A549 (cell line): Measurements from ENCODE around the gene FNIP1. TPM values are rescaled to one million over a fixed set of nuclear protein-coding genes. Genes with fewer than 3 reads are reported as not detected.

Experiments used
- ATAC-seq, 2 experiments: fragments of 200-7000 bp in 1 of 2; fragments of >200 bp in 1 of 2; cut with Nextera tagmentation in 1 of 2; cut with Tn5 transposase in 1 of 2; 3 replicates each; pipeline versions ENCODE4 v1.8.0 to v1.9.1; 2018 to 2020; ENCODE audit warnings: mild to moderate bottlenecking in 1 of 2, moderate library complexity in 1 of 2
- CTCF ChIA-PET: fragments of 300-600 bp; sonication (Branson Sonifier 250); formaldehyde crosslinking; extraction: SDS; loops from one replicate; lab custom pipeline; 2021; ENCODE audit warnings: antibody characterized with exemption, inconsistent platforms; lab: Yijun Ruan, JAX
- POLR2A ChIA-PET: fragments of 350-600 bp; formaldehyde crosslinking; extraction: SDS; loops from one replicate; lab custom pipeline; 2021; ENCODE audit warnings: antibody characterized with exemption, inconsistent platforms; lab: Yijun Ruan, JAX
- DNase-seq, 2 experiments: peaks; one replicate each; pipeline versions ENCODE4 v3.0.0 to v3.0.0-alpha.2; 2011 to 2016; ENCODE audit warnings: low read depth in 1 of 2, low spot score in 1 of 2
- FAIRE-seq: peaks from 2 replicates; lab custom pipeline; 2011; peaks lifted over from hg19 to GRCh38; lab: Jason Lieb, UNC
- H3K27ac ChIP-seq, 2 experiments: fragments of >200 bp; sonication (Bioruptor Twin); formaldehyde crosslinking; 3 replicates each; pipeline ENCODE4 v1.5.1; 2016 to 2017
- H3K4me1 ChIP-seq: fragments of >200 bp; sonication (Bioruptor Twin); formaldehyde crosslinking; 3 replicates; pipeline ENCODE4 v1.6.1; 2016
- H3K4me2 ChIP-seq: fragments of >200 bp; sonication (Bioruptor Twin); formaldehyde crosslinking; 3 replicates; pipeline ENCODE4 v1.6.1; 2016
- H3K4me3 ChIP-seq: fragments of >200 bp; sonication (Bioruptor Twin); formaldehyde crosslinking; 3 replicates; pipeline ENCODE4 v1.5.1; 2016
- H3K9me3 ChIP-seq: fragments of >200 bp; sonication (Bioruptor Twin); formaldehyde crosslinking; 3 replicates; pipeline ENCODE4 v1.6.1; 2016
- CHD4 ChIP-seq: fragments of 200-600 bp; sonication (generic); IDR thresholded peaks from 2 replicates; pipeline ENCODE4 v1.6.1; 2016; ENCODE audit warnings: antibody characterized with exemption, mild to moderate bottlenecking, borderline replicate concordance
- EP300 ChIP-seq, 2 experiments: fragments of >200 bp; sonication (Bioruptor Twin); formaldehyde crosslinking; IDR thresholded peaks; 2 replicates in 1 of 2; 3 replicates in 1 of 2; pipeline ENCODE4 v1.6.1; 2016 to 2017
- JUNB ChIP-seq: fragments of >200 bp; sonication (Bioruptor Twin); formaldehyde crosslinking; IDR thresholded peaks from 2 replicates; pipeline ENCODE4 v1.6.1; 2016
- KDM1A ChIP-seq: fragments of 200-600 bp; sonication (generic); IDR thresholded peaks from 2 replicates; pipeline ENCODE4 v1.6.1; 2016; ENCODE audit warnings: low read depth, mild to moderate bottlenecking
- MAFK ChIP-seq: fragments of 450-650 bp; IDR thresholded peaks from 2 replicates; pipeline ENCODE4 v1.6.1; 2014; ENCODE audit not compliant: partially characterized antibody
- MAZ ChIP-seq: fragments of 150-350 bp; IDR thresholded peaks from 2 replicates; pipeline ENCODE4 v1.6.1; 2014; ENCODE audit warnings: antibody characterized with exemption, low read depth, low read length, borderline replicate concordance
- NFE2L2 ChIP-seq: fragments of 150-350 bp; conservative IDR thresholded peaks from 2 replicates; pipeline ENCODE4 v1.6.1; 2014; ENCODE audit warnings: low read length
- RAD21 ChIP-seq, 2 experiments: fragments of >200 bp in 1 of 2; sonication (Bioruptor Twin) in 1 of 2; formaldehyde crosslinking in 1 of 2; IDR thresholded peaks in 1 of 2; conservative IDR thresholded peaks in 1 of 2; 2 replicates in 1 of 2; 3 replicates in 1 of 2; pipeline ENCODE4 v1.6.1; 2012 to 2018; ENCODE audit warnings: inconsistent platforms in 1 of 2
- RFX5 ChIP-seq: fragments of 450-650 bp; IDR thresholded peaks from 2 replicates; pipeline ENCODE4 v1.7.1; 2014; ENCODE audit warnings: antibody characterized with exemption, mild to moderate bottlenecking, moderate library complexity
- TFCP2L1 ChIP-seq: fragments of 250-450 bp; sonication (Bioruptor Pico); IDR thresholded peaks from 2 replicates; pipeline ENCODE4 v1.5.0; 2021; ENCODE audit warnings: mild to moderate bottlenecking
- ZC3H11A ChIP-seq: fragments of 450-650 bp; IDR thresholded peaks from 2 replicates; pipeline ENCODE4 v1.6.1; 2014; ENCODE audit warnings: antibody characterized with exemption, mild to moderate bottlenecking
- WGBS: methylation state at CpG from one replicate; pipeline ENCODE4 v1.1.6; 2017; ENCODE audit errors: missing lambda C conversion rate; 5-methylcytosine and 5-hydroxymethylcytosine counted together
- polyA plus RNA-seq, 4 experiments: library from polyadenylated mRNA; depleted of rRNA in 3 of 4; stranded (reverse); fragments of >200 nt; fragmentation: RNase III in 1 of 4; extraction: RNeasy Plus Mini Kit Qiagen cat#74134 plus additional on column Dnase treatment in 1 of 4; gene quantifications; 2 replicates in 3 of 4; 3 replicates in 1 of 4; pipeline ENCODE4 v1.2.3, GENCODE V29; 2011 to 2017
- TF ChIP-seq, protein P1 (sequence below): IDR thresholded peaks from 2 replicates; pipeline ENCODE4 v1.6.1; 2012
- TF ChIP-seq, protein P2 (sequence below): fragments of >200 bp; sonication (Bioruptor Twin); formaldehyde crosslinking; IDR thresholded peaks from 3 replicates; pipeline ENCODE4 v1.5.1; 2016
- TF ChIP-seq, protein P3 (sequence below): fragments of 250-450 bp; sonication (Bioruptor Pico); IDR thresholded peaks from 2 replicates; pipeline ENCODE4 v1.5.0; 2021; ENCODE audit warnings: mild to moderate bottlenecking, moderate library complexity, borderline replicate concordance

FNIP1 gene
- polyA plus RNA-seq, 2 of the 4 experiments (the other 2 are of a cell fraction): 7.5 to 9.6 TPM

GRCh38 chr5:131706281-131706680 is 90.5 kb downstream of the FNIP1 start:
- FAIRE-seq (no peak), DNase-seq (no peak), ATAC-seq (no peak)
- no peak overlapping the region for H3K4me3 ChIP-seq
- 80% methylated on average over 5 of the region's 5 CpGs for WGBS
- ChIA-PET CTCF (interaction anchor here (0.8 kb wide), 1 partner anchor 117 kb away, joined by 4 read pairs; no protein-coding TSS in a partner anchor), POLR2A (no interaction called here)
- peaks cover 10% of the 10 kb centered on the region; the same call in 1 of the 3 replicates for H3K4me1 ChIP-seq
- H3K27ac ChIP-seq: 0 out of 6 replicates have a peak overlapping the region, but pooled peaks of 1 of the 2 experiments have one; percentile 18
- H3K9me3 ChIP-seq: no peaks in the 10 kb centered on the region
- peak; percentile 45 for TF ChIP-seq MAFK
- no peak for TF ChIP-seq MAZ
- no peak overlapping the region for H3K4me2 ChIP-seq

- H3K4me2 ChIP-seq: no peak overlapping the region
- H3K9me3 ChIP-seq: no peaks in the 10 kb centered on the region
- no peak overlapping the region for H3K27ac ChIP-seq
- POLR2A ChIA-PET: no interaction called here
- H3K4me3 ChIP-seq: no peak overlapping the region
- DNase-seq (no peak), FAIRE-seq (no peak)
- TF ChIP-seq EP300 (IDR thresholded peaks at IDR 0.05): no peak
- peak; percentile 91 for TF ChIP-seq ZC3H11A
- TF ChIP-seq CHD4: no peak
- TF ChIP-seq RAD21 (conservative IDR thresholded peaks at IDR 0.05 in 1 of 2, IDR thresholded peaks at IDR 0.05 in 1 of 2): no peak
- no peak for TF ChIP-seq KDM1A
- TF ChIP-seq, all 56 proteins: peak for 1
- H3K4me1 ChIP-seq: no peaks in the 10 kb centered on the region
- ATAC-seq: no peak
- CTCF ChIA-PET: no interaction called here
- 94% methylated on average over 4 of the region's 4 CpGs for WGBS
Observed at GRCh38 chr5:131694926-131695325, 101.9 kb downstream of the FNIP1 start.

DNA sequence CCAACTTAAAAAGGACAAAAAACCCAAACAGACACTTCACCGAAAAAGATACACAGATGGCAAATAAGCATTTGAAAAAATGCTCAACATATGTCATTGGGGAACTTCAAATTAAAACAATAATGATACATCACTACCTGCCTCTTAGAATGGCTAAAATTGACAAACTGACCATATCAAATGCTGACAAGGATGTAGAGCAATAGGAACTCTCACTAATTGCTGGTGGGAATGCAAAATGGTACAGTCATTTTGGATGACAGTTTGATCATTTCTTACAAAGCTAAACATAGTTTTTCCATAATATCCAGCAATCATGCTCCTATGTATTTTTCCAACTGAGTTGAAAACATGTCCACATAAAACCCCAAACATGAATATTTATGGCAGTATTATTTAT is 102.9 kb downstream of the FNIP1 start:
- ChIA-PET POLR2A (no interaction called here), CTCF (no interaction called here)
- H3K27ac ChIP-seq: no peak overlapping the region
- no peaks in the 10 kb centered on the region for H3K9me3 ChIP-seq
- DNase-seq: no peak
- H3K4me2 ChIP-seq: no peak overlapping the region
- FAIRE-seq: no peak
- ATAC-seq: no peak
- no peaks in the 10 kb centered on the region for H3K4me1 ChIP-seq
- H3K4me3 ChIP-seq: no peak overlapping the region
- WGBS: 82% methylated on average over 1 of the region's 1 CpG
- TF ChIP-seq CHD4 (no peak), JUNB (no peak), TFCP2L1 (CRISPR knock-in tag) (no peak)

DNA sequence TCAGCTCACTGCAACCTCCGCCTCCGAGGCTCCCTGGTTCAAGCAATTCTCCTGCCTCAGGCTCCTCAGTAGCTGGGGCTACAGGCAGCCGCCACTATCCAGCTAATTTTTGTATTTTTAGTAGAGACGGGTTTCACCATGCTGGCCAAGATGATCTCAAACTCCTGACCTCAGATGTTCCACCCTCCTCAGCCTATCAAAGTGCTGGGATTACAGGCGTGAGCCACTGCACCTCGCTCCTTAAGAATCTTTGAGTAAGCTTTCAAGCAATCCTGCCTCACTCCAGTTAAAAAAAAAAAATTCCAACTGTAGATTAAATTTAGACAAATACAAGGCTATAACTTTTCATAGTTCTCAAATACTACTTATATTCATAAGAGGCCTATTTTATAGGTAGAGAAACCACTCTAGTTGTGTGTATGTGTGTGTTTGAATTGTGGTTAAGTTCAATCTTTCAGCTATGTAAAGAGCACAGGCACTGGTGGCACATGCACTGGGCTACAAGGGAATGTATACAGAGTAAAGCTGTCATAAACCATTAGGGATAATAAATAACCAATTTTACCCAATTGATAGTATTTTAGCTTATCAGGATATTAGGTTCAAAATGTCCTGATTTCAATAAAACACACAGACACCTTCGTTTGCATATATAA is 111.2 kb downstream of the FNIP1 start:
- Histone ChIP-seq H3K27ac (no peak overlapping the region), H3K4me1 (no peaks in the 10 kb centered on the region), H3K4me3 (no peak overlapping the region), H3K4me2 (no peak overlapping the region), H3K9me3 (no peaks in the 10 kb centered on the region)
- ChIA-PET CTCF (interaction anchor here (1.8 kb wide), 1 partner anchor 12 kb away, joined by 4 read pairs; no protein-coding TSS in a partner anchor), POLR2A (no interaction called here)
- DNase-seq (no peak), FAIRE-seq (no peak), ATAC-seq (no peak)
- no peak for TF ChIP-seq CHD4
- TF ChIP-seq, protein P1, sequence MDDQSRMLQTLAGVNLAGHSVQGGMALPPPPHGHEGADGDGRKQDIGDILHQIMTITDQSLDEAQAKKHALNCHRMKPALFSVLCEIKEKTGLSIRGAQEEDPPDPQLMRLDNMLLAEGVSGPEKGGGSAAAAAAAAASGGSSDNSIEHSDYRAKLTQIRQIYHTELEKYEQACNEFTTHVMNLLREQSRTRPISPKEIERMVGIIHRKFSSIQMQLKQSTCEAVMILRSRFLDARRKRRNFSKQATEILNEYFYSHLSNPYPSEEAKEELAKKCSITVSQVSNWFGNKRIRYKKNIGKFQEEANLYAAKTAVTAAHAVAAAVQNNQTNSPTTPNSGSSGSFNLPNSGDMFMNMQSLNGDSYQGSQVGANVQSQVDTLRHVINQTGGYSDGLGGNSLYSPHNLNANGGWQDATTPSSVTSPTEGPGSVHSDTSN: no peak
- WGBS: 89% methylated on average over 7 of the region's 7 CpGs

DNA sequence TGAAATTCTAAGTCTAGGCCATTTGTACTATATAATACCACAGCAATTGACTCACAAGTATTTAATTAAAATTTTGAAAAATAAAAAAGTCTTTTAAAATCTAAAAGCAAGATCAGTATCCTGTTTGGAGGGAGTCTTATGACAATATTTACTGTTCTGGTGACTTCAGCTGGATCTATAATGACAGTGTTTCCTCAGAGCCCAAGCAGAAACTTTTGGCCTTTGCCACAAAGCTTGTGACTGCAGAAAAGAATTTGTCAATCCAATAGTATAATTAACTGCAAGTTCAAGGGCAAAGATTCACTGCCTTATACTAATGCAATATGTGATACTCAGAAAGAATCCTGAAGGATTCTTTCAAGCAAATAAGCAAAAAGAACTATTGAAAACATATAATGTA is 112.2 kb downstream of the FNIP1 start:
- POLR2A ChIA-PET: no interaction called here

More for the DNA sequence above, 112.2 kb downstream of the FNIP1 start:
- DNase-seq (no peak), ATAC-seq (no peak), FAIRE-seq (no peak)
- no peak overlapping the region for H3K4me3 ChIP-seq
- H3K27ac ChIP-seq: no peak overlapping the region
- H3K4me1 ChIP-seq: no peaks in the 10 kb centered on the region
- no peak overlapping the region for H3K4me2 ChIP-seq
- TF ChIP-seq NFE2L2 (no peak), TFCP2L1 (CRISPR knock-in tag) (no peak), RFX5 (no peak)
- TF ChIP-seq, protein P2, sequence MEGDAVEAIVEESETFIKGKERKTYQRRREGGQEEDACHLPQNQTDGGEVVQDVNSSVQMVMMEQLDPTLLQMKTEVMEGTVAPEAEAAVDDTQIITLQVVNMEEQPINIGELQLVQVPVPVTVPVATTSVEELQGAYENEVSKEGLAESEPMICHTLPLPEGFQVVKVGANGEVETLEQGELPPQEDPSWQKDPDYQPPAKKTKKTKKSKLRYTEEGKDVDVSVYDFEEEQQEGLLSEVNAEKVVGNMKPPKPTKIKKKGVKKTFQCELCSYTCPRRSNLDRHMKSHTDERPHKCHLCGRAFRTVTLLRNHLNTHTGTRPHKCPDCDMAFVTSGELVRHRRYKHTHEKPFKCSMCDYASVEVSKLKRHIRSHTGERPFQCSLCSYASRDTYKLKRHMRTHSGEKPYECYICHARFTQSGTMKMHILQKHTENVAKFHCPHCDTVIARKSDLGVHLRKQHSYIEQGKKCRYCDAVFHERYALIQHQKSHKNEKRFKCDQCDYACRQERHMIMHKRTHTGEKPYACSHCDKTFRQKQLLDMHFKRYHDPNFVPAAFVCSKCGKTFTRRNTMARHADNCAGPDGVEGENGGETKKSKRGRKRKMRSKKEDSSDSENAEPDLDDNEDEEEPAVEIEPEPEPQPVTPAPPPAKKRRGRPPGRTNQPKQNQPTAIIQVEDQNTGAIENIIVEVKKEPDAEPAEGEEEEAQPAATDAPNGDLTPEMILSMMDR: no peak
- TF ChIP-seq, protein P3, sequence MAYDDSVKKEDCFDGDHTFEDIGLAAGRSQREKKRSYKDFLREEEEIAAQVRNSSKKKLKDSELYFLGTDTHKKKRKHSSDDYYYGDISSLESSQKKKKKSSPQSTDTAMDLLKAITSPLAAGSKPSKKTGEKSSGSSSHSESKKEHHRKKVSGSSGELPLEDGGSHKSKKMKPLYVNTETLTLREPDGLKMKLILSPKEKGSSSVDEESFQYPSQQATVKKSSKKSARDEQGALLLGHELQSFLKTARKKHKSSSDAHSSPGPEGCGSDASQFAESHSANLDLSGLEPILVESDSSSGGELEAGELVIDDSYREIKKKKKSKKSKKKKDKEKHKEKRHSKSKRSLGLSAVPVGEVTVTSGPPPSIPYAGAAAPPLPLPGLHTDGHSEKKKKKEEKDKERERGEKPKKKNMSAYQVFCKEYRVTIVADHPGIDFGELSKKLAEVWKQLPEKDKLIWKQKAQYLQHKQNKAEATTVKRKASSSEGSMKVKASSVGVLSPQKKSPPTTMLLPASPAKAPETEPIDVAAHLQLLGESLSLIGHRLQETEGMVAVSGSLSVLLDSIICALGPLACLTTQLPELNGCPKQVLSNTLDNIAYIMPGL (CRISPR knock-in tag): no peak
- no peaks in the 10 kb centered on the region for H3K9me3 ChIP-seq
- CTCF ChIA-PET: no interaction called here
